GM20431 (cell line): ENCODE measurements around the gene USF2.

Source experiments
- in situ Hi-C: fragments of 300-500 bp; cut with MseI, MboI; formaldehyde crosslinking; loops from one replicate; pipeline ENCODE4 v1.15.0; 2020; ENCODE audit warnings: low sequenced_read_pairs; ENCODE audit not compliant: unreplicated experiment

The USF2 gene

GRCh38 chr19:35240327-35240726 is 28.4 kb upstream of the USF2 start:
- in situ Hi-C loops = no loop called here

GRCh38 chr19:35241417-35241816 is 27.3 kb upstream of the USF2 start:
- in situ Hi-C loops = no loop called here

GRCh38 chr19:35246466-35247092 is 22.2 kb upstream of the USF2 start:
- in situ Hi-C loops = no loop called here

- in situ Hi-C loops = no loop called here
Observed at GRCh38 chr19:35247526-35248309, 21.0 kb upstream of the USF2 start.

DNA sequence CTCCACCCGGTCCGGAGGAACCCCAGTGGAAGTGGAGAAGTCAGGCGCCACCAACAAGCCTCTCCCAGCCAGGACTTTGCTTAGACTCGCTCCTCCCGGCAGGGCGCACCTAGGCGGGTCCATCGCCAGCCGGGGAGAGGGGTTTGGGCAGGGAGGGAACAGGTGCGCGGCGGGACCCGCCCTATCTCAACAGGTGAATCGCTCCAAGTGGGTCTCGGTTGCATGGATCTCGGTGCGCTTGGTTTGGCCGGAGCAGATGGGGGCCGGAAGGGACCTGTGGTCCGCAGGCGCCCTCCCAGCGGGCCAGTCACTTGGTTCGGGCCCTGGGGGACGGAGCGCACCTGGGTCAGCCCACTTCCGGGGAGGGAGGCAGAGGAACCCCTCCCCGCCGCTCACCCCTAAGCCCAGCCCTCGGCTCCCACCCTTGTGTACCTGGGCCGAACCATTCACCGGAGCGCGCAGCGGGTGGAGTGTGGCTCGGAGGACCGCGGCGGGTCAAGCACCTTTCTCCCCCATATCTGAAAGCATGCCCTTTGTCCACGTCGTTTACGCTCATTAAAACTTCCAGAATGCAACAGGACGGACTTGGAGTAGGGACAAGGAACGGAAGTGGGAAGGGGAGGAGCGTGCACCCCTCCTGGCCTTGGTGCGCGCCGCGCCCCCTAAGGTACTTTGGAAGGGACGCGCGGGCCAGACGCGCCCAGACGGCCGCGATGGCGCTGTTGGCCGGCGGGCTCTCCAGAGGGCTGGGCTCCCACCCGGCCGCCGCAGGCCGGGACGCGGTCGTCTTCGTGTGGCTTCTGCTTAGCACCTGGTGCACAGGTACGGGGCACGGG is 20.2 kb upstream of the USF2 start, which contains the start of gene LSR:
Gene LSR, plus strand, starts transcription at position 693 of the 836 bp plus-strand sequence. Its CDS starts 21 bp downstream, at position 714.
- in situ Hi-C loops = no loop called here

DNA sequence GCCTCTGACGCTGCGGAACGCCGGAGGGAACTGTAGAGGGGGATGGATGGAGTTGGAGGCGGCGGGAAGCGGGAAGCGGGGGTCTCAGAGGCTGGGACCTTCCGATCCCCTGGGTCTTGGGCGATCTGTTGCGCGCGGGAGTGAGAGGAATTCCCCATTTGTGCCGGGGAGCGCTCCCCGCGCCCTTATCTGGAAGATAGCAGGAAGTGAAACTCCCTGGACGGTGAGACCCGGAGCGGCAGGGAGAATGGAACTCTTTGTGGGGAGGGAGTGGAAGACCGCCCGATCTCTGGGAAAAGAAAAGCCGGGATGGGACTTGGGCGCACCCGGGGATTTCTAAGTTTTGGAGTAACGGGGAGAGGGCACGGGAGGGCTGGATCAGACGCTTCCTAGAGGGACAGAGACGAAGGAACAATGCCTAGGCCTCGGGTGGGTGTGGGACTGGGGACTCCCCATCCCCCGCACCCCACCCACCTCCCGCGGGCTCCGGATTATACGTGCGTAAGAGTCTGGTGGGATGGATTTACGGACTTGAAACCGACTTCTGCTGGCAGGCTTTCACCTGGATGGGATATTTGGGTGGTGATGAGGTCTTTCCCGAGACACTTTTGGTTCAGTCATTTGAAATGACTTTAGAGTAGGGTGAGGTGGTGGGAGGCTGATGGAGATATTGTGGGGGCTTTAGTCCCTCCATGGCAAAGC is 19.5 kb upstream of the USF2 start:
- in situ Hi-C loops = no loop called here

DNA sequence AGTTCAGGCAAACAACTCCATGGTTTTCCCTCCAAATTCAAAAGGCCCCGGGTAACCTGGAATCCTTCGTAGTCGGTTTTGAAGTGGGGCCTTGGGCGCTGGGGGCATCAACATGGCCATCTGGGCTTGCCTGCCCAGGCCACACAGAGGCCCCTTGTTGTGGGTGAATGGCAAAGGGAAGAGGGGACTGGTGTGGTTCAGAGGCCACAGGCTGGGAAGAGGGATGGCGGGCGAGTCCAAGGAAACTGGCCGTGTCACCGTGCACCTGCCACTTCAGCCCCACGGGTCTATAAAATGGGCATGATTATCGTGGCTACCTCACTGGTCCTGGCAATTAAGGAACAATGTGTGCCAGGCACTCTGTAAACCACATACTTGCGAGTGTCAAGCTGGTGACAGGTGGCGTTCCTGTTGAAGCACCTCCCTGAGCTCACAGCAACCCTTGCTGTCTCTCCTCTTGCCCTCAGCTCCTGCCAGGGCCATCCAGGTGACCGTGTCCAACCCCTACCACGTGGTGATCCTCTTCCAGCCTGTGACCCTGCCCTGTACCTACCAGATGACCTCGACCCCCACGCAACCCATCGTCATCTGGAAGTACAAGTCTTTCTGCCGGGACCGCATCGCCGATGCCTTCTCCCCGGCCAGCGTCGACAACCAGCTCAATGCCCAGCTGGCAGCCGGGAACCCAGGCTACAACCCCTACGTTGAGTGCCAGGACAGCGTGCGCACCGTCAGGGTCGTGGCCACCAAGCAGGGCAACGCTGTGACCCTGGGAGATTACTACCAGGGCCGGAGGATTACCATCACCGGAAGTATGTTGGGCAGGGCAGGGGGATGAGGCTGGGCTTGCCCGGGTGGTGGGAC is 18.7 kb upstream of the USF2 start:
- in situ Hi-C loops = no loop called here

DNA sequence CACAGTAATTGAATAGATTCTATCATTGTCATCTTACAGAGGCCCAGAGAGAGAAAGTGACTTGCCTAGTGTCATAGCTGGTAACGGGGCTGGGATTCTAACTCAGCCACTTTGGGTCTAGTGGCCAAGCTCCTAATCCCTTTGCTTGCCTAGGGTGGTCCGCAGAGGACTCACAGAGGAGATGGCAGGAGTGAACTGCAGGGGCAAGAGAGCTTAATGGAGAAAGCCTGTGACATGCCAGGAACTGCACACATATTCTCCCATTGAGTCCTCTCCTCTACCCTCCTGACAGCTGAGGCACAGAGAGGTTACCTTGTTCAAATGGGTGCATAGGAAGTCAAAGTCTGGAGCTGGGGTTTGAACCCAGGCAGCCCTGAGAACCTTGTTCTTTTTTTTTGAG is 17.3 kb upstream of the USF2 start:
- in situ Hi-C loops = no loop called here

DNA sequence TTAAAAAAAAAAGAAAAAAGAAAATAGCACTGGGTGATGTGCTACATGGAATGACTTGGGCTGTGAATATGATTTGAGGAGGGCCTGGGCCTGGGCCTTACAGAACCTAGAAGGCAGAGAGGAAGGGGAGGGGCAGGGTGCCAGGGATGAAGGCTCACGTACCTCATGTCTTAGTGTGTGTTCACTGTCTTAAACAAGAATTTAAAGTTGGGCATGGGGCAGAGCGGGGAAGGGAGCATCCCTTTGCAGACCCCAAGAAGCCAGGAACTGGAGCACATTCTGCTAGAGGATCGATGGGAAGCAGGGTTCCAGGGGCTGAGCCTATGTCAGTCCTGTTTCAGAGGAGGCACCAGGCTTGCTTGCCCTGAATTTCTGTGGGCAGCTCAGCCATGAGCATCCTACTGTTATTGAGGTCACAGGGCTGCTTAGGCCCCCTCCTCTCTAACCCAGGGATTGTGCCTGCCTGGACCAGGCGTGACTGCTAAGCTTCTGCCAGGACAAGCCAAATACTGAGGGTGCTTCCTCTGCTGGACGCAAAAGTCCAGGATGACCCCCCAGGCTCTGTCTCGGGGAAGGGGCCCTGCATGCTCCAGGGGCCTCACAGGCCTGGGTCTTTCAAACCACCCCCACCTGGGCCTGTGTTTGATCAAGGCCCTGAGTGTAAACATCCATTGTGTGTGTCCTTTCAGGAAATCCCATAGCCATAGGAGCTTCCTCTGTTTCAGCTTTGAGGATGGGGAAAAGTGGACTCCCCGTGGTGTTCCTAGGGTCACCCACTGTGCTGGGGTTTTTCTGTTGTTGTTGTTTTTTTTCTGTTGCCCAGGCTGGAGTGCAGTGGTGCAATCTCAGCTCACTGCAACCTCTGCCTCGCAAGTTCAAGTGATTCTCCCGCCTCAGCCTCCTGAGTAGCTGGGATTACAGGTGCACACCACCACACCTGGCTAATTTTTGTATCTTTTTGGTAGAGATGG is 15.2 kb upstream of the USF2 start:
- in situ Hi-C loops = no loop called here

GRCh38 chr19:35254341-35255297 is 14.1 kb upstream of the USF2 start:
- in situ Hi-C loops = no loop called here

- in situ Hi-C loops = no loop called here
Observed at GRCh38 chr19:35256566-35256965, 12.2 kb upstream of the USF2 start.

DNA sequence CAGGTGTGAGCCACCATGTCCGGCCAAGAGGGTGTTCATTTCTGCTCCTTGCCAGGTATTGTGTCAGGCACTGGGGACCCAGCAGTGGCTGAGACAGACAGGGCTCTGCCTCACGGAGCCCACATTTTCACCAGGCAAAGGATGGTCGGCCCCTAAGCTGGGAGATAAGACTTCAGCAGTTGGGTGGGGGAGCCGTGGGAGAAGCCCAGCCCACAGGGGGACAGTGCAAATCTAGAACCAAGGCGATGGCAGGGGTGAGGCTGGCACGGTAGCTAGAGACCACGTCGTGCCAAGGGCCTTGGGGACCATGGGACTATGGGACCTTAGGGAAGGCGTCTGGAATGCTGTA is 11.7 kb upstream of the USF2 start:
- in situ Hi-C loops = no loop called here

DNA sequence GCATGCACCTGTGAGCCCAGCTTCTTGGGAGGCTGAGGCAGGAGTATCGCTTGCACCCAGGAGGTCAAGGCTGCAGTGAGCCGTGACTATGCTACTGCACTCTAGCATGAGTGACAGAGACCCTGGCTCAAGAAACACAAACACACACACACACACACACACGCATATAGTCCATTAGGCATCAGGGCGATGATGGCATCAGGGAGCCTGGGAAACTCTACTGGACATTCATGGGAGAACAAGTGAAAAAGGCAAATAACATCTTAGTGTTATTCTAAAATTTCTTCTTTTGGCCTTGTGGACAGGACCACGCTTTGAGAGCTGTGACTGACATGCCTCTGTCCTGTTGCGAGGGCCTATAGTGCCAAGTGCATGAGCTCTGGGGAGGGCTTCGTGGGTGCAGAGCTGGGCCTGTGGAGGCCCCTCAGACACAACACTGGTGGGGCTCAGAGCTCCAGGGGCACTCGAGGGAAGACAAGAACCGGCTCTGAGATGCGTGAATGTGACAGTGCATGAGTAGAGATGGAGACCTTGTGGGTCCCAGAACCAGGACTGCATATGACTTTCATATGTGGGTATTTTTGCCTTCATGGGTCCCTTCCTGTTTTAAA is 8.0 kb upstream of the USF2 start:
- in situ Hi-C loops = no loop called here

DNA sequence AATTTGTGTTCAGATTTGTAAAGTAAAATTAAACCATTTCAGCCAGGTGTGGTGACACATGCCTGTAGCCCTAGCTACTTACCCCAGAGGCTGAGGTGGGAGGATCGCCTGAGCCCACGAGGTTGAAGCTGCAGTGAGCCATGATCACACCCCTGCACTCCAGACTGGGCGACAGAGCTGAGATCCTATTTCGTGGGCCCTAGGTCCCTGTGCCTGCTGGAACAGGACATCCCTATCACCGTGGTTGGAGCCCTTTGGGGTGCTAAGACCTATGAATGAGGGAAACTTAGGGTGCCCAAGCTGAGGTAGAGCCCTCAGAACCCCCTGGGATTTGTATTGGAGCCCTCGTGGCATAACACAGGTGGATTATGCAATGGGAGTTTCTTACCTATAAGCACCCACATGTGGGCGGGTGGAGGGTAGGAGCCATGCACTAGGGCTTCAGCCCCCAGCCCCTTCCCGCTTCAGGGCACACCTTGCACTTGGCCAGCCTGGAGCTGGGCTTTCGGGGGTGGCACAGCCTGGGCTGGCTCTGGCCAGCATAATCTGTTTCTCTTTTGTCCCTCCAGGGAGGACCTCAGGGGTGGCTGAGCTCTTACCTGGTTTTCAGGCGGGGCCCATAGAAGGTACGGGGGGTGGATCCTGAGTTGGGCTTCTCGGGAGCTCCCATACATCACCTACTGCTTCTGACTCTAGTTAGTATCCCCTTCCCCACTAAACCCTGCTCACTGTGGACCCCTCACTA is 7.2 kb upstream of the USF2 start:
- in situ Hi-C loops = no loop called here

- in situ Hi-C loops = no loop called here
Observed at GRCh38 chr19:35262101-35262761, 6.5 kb upstream of the USF2 start.
